ENCODE data around the gene EYA2.
A peak's percentile ranks its signal among the peaks of the same experiment; 100 is the strongest.
"Not testable (repeated sequence)": the region's sequence is repeated elsewhere in the genome, so short reads cannot be mapped to it uniquely, and the experiment has no call there.

EYA2 gene

DNA sequence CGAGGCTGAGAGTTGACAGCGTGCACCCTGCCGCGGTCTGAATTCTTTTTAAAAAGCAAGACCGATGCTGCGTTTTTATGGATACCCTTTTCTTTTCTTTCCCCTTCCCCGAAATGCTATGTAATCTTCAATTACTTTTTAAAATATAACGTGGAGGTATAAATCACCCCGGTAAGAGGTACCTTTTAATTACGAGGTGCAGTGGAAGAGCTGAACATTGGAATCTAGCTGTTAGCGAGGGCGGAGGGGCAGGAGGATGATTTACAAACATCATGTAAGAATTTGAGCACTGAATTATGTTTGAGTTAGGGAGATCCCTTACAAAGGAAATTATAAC, 1.2 kb downstream of the EYA2 start:
- DNase-seq (ENCODE audit: low read depth): no peak

DNA sequence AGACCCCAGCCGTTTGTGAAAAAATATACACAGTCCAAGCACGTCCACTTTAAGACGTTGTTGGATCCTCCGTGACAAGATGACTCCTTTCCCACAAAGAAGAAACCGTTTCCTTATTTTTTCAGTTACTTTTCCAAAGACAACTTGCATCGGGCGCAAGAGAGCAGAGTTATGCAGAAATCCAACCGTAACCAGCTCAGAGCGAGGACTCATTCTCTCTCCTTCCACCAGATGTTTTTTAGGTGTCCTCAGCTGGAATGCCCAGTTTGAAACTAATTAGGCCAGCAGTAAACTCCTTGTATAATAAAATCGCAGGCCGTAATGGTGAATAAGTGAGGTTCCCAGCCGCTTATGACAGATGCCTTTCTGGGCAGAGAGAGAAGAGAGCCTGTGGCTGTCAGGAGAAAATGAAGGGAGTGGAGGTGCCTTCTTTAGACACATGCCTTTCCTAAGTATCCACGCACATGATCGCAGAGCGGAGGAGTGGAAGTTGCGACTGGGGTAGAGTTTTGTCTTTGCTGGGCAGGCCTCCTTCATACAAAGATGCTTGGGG, 2.8 kb downstream of the EYA2 start:
- no peak for DNase-seq (ENCODE audit: low read depth)

GRCh38 chr20:46898423-46898822, 3.8 kb downstream of the EYA2 start:
- no peak for DNase-seq (ENCODE audit: low read depth)

DNA sequence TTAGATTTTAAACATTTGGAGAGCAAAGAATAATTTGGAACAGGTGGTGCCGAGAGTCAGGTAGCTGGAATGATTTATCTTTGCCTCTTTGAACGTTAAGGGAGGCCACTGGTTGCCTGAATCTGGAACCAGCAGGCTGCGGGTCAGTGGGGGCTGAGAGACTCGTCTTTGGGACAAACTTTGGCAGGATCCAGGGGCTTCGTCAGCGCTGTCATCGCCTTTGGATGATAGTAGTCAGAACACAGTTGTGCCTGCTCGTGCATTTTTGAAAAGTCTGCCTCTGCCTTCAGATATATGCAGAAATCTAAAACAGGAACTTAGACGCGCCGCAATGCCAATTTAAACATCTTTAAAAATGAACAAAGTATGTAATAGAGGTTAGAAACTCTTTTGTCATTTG, 5.0 kb downstream of the EYA2 start:
- no peak for DNase-seq (ENCODE audit: low read depth)

DNA sequence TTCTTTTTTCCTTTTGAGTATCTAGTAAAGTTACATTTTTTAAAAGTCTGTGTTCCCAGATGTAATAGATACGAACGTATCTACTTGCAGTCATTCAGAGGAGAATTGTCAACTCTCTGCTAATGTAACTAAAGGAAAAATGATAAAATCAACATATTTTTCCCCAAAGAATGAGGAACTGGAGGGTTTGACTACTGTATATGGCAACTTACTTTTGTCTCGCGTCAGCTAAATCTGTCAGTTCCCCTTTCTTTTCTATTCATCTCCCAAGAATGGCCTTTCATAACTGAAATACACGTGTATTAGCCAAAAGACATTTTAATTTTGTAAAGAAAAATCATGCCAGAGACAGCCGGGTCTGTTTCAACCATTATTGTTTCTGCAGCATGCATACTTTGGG, 5.4 kb downstream of the EYA2 start:
- DNase-seq (ENCODE audit: low read depth): no peak

GRCh38 chr20:46900826-46901225, 6.2 kb downstream of the EYA2 start:
- no peak for DNase-seq (ENCODE audit: low read depth)

DNA sequence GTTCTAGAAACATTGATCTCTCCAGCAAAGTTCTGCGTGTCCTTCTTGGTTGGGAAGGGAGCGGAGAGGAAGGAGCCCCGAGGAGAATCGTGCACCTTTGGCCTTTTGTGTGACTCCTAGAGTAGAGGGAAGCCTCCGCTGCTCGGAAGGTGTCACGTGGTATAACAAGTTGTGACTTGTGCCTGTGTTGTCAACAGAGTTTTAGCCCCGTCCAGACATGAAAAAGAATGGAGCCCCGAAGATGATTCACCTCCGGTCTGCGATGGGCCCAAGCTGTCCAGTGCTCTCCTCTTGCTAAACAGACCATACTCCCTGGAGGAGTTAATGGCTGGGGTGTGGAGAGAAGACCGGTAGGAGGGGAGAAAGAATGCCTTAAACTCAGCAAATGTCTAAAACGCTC, 7.0 kb downstream of the EYA2 start:
- DNase-seq (ENCODE audit: low read depth): no peak

DNA sequence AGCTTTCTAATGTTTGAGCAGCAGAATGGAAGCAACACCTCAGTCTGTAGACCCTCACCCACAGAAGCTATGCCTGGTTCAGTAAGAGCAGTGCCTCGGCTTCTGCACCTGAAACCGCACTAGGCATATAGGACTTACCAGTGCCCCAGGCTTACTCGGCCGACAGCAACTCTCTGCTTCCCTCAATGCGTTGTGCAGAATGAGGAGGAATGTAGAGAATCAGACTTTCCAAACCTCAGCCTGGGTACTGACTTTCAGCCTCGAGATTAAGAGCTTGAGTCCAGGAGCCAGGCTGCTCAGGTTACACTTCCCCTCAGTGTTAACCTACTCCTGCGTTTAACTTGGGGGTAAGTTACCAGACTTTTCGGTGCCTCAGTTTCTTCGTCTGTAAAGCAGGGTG, 8.6 kb downstream of the EYA2 start:
- DNase-seq (ENCODE audit: low read depth): peak; percentile 21

DNA sequence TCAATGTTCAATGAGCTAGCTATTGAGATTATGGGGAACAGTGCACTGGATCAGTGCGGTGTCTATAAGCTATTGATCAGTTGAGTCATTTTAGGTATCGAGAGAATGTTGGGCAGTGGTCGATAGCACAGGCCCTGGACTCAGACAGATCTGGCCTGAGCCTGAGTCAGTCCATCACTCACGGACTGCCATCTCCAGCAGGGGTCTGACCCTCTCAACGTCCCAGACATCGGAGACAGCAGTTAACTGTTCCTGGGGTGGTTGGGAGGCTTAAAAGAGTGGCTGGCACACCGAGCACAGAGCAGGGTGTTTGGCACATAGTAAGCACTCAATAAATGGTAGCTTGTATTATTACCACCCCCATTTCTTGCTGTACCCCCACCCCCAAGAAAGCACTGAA, 9.3 kb downstream of the EYA2 start:
- no peak for DNase-seq (ENCODE audit: low read depth)

DNA sequence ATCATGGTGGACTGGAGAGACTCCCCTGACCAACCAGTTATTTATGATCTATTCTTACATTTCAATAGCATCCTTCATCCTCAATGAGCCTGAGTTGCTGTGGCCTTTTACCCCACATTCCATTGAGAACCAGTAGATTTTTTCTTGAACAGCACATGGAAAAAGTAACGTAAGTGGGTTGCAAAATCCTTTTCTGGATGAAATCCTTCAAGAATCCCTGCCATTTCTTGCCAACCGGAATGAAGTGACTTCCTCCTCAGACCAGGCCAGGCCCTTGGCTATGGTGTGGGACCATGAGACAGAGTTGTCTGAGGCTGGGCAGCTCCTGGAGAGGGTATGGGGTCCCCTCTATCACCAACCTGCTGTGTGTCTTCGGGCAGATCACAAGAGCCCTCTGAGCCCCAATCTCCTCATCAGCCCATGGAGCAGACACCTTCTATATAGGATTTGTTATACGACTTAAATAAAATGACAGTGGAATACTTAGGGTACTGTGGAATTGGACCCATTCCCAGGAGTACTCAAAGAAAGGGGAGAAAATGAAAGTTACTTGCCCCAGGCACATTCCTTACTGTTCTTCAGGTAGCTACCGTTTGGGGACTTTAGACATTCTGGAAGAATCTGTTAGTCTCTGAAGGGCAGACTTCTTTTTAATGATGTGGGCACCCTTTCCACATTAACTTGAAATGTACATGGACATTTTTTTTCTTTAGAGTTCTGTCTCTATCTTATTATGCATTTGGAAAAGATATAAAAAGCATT, 10.9 kb downstream of the EYA2 start:
- DNase-seq (ENCODE audit: low read depth): no peak

- no peak for DNase-seq (ENCODE audit: low read depth)
Observed at GRCh38 chr20:46913329-46914044, 18.8 kb downstream of the EYA2 start.

- no peak for DNase-seq (ENCODE audit: low read depth)
Observed at GRCh38 chr20:46914789-46915379, 20.2 kb downstream of the EYA2 start.

GRCh38 chr20:46915575-46916257, 21.1 kb downstream of the EYA2 start:
- DNase-seq (ENCODE audit: low read depth): no peak

DNA sequence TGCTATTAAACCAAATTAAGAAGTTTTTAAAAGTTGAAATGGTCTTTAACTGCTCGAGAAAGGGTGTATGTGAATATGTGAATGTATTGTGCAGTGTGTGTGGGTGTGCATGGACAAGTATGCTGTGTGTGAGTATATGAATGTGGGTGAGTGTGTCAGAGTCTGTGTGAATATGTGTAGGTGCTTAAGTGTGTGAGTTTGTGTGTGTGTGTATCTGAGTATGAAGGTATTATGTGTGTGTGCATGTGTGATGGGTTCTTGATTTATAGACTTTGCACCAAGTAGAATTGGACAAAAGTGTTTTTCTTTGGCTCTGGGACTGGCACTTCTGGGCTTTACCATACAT, 21.6 kb downstream of the EYA2 start:
- no peak for DNase-seq (ENCODE audit: low read depth)

DNA sequence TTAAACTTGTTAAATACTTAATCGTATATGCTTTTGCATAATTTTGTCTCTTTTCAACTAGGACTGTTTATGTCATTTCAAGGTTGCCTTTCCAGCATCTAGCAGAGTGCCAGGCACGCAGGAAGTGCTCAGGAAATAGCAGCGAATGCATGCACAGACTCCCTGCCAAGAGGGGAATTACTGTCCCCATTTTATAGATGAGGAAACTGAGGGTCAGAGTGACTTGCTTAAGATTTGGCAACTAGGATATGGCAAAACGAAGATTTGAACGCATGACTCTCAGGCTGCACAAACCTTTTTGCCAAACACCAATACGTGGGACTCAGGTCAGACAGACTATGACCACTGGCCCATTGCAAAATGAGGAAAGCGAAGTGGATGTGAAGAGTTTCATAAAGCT, 22.5 kb downstream of the EYA2 start:
- DNase-seq (ENCODE audit: low read depth): no peak

GRCh38 chr20:46920114-46920513, 25.5 kb downstream of the EYA2 start:
- no peak for DNase-seq (ENCODE audit: low read depth)

- not testable (repeated sequence) for DNase-seq (ENCODE audit: low read depth)
Observed at GRCh38 chr20:46922841-46923240, 28.2 kb downstream of the EYA2 start.

DNA sequence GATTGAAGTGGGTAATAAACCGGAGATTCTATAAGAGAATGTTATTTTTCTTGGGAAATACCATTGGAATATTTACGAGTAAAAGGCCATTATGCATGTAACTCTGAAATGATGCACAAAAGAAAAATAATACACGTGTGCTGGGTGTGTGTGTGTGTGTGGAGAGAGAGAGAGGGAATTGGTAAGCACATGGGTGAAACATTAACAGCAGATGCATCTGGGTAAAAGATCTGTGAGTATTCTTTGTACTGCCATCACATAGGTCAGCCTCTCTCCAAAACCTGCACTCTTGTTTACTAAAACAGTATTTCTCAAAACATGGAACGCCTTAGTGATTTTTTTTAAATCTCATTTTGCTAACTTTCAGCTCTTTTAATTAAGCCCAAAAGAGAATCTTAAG, 28.9 kb downstream of the EYA2 start:
- no peak for DNase-seq (ENCODE audit: low read depth)

GRCh38 chr20:46928580-46929132, 34.0 kb downstream of the EYA2 start:
- DNase-seq (ENCODE audit: low read depth): peak; percentile 49

DNA sequence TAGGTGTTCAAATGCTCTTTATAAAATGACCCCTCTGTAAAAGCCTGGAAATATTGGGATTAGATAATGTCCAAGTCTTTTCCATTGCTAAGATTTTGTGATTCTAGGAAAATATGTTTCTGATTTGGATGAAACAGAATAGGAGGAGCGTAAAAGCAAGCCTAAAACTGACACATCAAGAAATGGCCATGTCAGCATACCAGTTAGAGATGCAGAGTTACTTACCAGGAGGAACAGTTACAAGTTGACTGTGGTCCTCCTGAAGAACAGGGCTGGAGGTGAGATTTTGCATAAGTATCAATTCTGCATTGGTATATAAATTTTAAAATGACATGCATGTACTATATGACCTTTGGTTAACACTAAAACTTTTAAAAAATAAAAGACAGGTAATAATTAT, 35.3 kb downstream of the EYA2 start:
- no peak for DNase-seq (ENCODE audit: low read depth)

DNA sequence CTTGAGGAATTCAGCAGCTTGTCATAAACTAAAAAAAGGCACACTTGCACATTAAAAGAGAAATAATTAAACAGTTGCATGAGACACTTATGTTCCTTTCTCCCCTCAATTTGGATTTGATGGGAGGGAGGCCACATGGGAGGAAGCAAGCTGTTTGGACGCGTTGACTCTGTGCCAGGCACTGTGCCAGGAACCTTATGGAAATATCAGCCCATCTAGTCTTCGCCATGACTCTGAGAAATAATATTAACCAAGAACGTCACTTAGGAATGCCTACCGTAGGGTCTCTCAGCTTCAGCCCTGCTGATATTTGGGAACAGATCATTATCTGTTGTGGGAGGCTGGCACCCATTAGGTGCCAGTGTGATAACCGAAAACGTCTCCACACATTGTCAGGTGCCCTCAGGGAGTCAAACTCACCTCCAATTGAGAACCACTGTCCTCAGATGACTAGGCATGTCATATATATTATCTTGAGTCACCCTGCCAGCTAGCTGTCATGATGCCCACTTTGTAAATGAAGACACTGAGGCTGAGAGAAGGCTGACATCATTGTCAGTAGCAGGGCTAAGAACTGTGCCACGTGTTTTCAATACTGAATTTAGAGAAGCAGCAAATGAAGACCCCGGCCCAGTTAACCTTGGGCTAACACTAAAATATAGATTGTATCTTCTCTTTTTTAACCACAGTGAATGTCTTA, 36.1 kb downstream of the EYA2 start:
- DNase-seq (ENCODE audit: low read depth): no peak

DNA sequence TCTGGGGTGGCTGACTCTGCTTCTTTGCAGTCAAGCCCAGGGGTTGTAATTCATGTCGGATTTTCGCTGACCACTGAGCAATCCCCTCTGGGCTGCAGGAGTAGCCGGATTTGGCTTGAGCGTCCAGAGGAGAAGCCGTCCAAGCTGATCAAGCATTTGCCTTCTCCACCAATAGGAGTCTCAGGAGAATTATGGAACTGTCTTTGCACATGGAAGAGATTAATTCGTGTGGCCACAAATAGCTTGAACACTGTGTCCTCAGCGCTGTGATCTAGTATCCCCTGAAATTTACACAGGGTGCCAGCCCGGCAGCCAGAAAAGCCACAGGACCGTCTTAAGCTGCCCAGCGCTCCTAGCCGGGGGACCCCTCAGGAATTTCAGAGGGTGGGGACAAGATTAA, 37.1 kb downstream of the EYA2 start:
- DNase-seq (ENCODE audit: low read depth): no peak

Data from iris pigment epithelial cell (primary cell).